ENCODE results near the gene KIZ. TPM values are rescaled to one million over a fixed set of nuclear protein-coding genes. Genes with fewer than 3 reads are reported as not detected.

KIZ gene
- total RNA-seq, 6 donors from 2014 or later, result 7.9 to 29.3 (median 15.2) TPM

- DNase-seq (no peak), ATAC-seq (ENCODE audit: low FRiP score in 2 of 2) (no peak)
- Histone ChIP-seq H3K27ac (no peak overlapping the region), H3K36me3 (no peaks in the 10 kb centered on the region), H3K4me3 (no peak overlapping the region), H3K4me1 (peaks cover 3 to 6% (median 5%) of the 10 kb centered on the region in 4 donors), H3K27me3 (peaks cover 0 to 11% (median 5%) of the 10 kb centered on the region in 4 donors), H3K9me3 (no peaks in the 10 kb centered on the region)
- 88 to 93% methylated on average over 1 of the region's 1 CpG for WGBS, 2 donors
- no peak for TF ChIP-seq EP300 (IDR thresholded peaks at IDR 0.05)
- TF ChIP-seq CTCF (IDR thresholded peaks at IDR 0.05), result no peak
- TF ChIP-seq POLR2AphosphoS5 (IDR thresholded peaks at IDR 0.05), result no peak
- no peak for TF ChIP-seq POLR2A (IDR thresholded peaks at IDR 0.05)
Measured at GRCh38 chr20:21110811-21111210, 15.1 kb upstream of the KIZ start.

GRCh38 chr20:21111416-21111815 lies 14.5 kb upstream of the KIZ start:
- H3K9me3 ChIP-seq, result no peaks in the 10 kb centered on the region
- DNase-seq (no peak), ATAC-seq (ENCODE audit: low FRiP score in 2 of 2) (no peak)
- H3K27me3 ChIP-seq, result peaks cover 0 to 5% (median 2%) of the 10 kb centered on the region in 4 donors
- no peaks in the 10 kb centered on the region for H3K36me3 ChIP-seq
- TF ChIP-seq EP300 (IDR thresholded peaks at IDR 0.05) (no peak), POLR2AphosphoS5 (IDR thresholded peaks at IDR 0.05) (no peak), CTCF (IDR thresholded peaks at IDR 0.05) (no peak), POLR2A (IDR thresholded peaks at IDR 0.05) (no peak)
- no peak overlapping the region for H3K27ac ChIP-seq
- 76 to 88% methylated on average over 2 of the region's 2 CpGs for WGBS, 2 donors
- peaks cover 0 to under 1% (median 0%) of the 10 kb centered on the region in 4 donors for H3K4me1 ChIP-seq
- H3K4me3 ChIP-seq, result no peak overlapping the region

- no peak overlapping the region for H3K27ac ChIP-seq
- WGBS, 2 donors, result 82 to 85% methylated on average over 4 of the region's 4 CpGs
Measured at GRCh38 chr20:21113697-21114096, 12.2 kb upstream of the KIZ start.

GRCh38 chr20:21114584-21114983 lies 11.3 kb upstream of the KIZ start:
- no peaks in the 10 kb centered on the region for H3K36me3 ChIP-seq
- ATAC-seq (ENCODE audit: low FRiP score in 2 of 2) (no peak), DNase-seq (no peak)
- H3K27ac ChIP-seq, result no peak overlapping the region
- no peak for TF ChIP-seq POLR2AphosphoS5 (IDR thresholded peaks at IDR 0.05)
- TF ChIP-seq POLR2A (IDR thresholded peaks at IDR 0.05), result no peak
- TF ChIP-seq EP300 (IDR thresholded peaks at IDR 0.05), result no peak
- no peak for TF ChIP-seq CTCF (IDR thresholded peaks at IDR 0.05)
- 93 to 94% methylated on average over 15 of the region's 15 CpGs for WGBS, 2 donors
- no peaks in the 10 kb centered on the region for H3K4me1 ChIP-seq
- H3K9me3 ChIP-seq, result no peaks in the 10 kb centered on the region
- no peaks in the 10 kb centered on the region for H3K27me3 ChIP-seq
- no peak overlapping the region for H3K4me3 ChIP-seq

More at GRCh38 chr20:21113697-21114096, 12.2 kb upstream of the KIZ start:
- no peaks in the 10 kb centered on the region for H3K36me3 ChIP-seq
- no peak for TF ChIP-seq POLR2A (IDR thresholded peaks at IDR 0.05)
- TF ChIP-seq EP300 (IDR thresholded peaks at IDR 0.05), result no peak
- no peak for TF ChIP-seq POLR2AphosphoS5 (IDR thresholded peaks at IDR 0.05)
- TF ChIP-seq CTCF (IDR thresholded peaks at IDR 0.05), result no peak
- DNase-seq, result no peak
- no peak for ATAC-seq (ENCODE audit: low FRiP score in 2 of 2)
- no peaks in the 10 kb centered on the region for H3K9me3 ChIP-seq
- no peaks in the 10 kb centered on the region for H3K4me1 ChIP-seq
- no peak overlapping the region for H3K4me3 ChIP-seq
- H3K27me3 ChIP-seq, result no peaks in the 10 kb centered on the region

GRCh38 chr20:21117521-21117920 lies 8.4 kb upstream of the KIZ start:
- no peaks in the 10 kb centered on the region for H3K27me3 ChIP-seq
- no peak for ATAC-seq (ENCODE audit: low FRiP score in 2 of 2)
- no peak for DNase-seq
- TF ChIP-seq CTCF (IDR thresholded peaks at IDR 0.05) (no peak), EP300 (IDR thresholded peaks at IDR 0.05) (no peak), POLR2AphosphoS5 (IDR thresholded peaks at IDR 0.05) (no peak), POLR2A (IDR thresholded peaks at IDR 0.05) (no peak)
- no peak overlapping the region for H3K27ac ChIP-seq
- H3K4me1 ChIP-seq, result no peaks in the 10 kb centered on the region
- WGBS, 2 donors, result 71 to 76% methylated on average over 4 of the region's 4 CpGs
- no peaks in the 10 kb centered on the region for H3K9me3 ChIP-seq
- H3K36me3 ChIP-seq, result no peaks in the 10 kb centered on the region
- no peak overlapping the region for H3K4me3 ChIP-seq

Measured in upper lobe of left lung (tissue), 6 donors.